ENCODE data around the gene TMEM116. TPM values are rescaled to one million over a fixed set of nuclear protein-coding genes. Genes with fewer than 3 reads are reported as not detected.

The TMEM116 gene
- total RNA-seq, 3 donors from 2014 or later, result 19.0 to 46.4 (median 29.8) TPM

DNA sequence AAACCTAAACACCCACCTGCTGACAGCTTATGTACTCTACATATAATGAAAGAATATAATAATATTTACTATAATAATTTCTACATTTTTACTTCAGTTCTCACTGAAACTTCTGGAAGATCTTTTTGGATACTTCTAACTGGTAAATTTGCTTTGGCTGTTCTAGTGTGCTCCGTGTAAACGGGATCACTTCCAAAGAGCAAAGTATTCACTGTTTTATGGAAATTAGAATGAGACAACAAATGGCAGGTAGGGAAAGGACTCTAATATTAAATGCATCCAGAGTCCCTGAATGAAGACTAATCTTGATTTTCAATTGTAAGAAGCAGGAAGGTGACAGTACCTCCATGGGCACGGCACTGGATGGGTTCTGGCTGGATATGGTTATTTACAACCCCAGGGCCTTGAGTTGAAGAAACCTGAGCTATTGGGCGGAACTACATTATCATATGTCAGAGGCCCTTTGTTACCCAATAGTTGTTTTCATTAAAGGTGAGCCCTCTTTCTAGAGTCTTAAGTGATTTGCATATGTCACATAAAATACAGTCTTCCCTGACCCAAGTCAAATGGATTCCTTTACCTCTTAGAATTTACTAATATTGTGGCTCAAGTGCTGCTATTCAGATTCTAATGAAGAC, 10.9 kb upstream of the TMEM116 start:
- H3K36me3 ChIP-seq, result peaks cover 7% of the 10 kb centered on the region
- intact Hi-C loops (cut with DNase I; ENCODE audit: low total_unique reads), result no loop called here

DNA sequence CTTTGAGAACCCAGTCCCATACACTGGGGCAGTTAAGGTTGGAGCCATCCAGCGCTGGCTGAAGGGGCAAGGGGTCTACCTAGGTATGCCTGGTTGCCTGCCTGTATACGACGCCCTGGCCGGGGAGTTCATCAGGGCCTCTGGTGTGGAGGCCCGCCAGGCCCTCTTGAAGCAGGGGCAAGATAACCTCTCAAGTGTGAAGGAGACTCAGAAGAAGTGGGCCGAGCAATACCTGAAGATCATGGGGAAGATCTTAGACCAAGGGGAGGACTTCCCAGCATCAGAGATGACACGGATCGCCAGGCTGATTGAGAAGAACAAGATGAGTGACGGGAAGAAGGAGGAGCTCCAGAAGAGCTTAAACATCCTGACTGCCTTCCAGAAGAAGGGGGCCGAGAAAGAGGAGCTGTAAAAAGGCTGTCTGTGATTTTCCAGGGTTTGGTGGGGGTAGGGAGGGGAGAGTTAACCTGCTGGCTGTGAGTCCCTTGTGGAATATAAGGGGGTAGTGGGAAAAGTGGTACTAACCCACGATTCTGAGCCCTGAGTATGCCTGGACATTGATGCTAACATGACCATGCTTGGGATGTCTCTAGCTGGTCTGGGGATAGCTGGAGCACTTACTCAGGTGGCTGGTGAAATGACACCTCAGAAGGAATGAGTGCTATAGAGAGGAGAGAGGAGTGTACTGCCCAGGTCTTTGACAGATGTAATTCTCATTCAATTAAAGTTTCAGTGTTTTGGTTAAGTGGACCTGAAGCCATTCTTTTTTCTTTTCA, 9.5 kb upstream of the TMEM116 start:
- TF ChIP-seq, protein P1, sequence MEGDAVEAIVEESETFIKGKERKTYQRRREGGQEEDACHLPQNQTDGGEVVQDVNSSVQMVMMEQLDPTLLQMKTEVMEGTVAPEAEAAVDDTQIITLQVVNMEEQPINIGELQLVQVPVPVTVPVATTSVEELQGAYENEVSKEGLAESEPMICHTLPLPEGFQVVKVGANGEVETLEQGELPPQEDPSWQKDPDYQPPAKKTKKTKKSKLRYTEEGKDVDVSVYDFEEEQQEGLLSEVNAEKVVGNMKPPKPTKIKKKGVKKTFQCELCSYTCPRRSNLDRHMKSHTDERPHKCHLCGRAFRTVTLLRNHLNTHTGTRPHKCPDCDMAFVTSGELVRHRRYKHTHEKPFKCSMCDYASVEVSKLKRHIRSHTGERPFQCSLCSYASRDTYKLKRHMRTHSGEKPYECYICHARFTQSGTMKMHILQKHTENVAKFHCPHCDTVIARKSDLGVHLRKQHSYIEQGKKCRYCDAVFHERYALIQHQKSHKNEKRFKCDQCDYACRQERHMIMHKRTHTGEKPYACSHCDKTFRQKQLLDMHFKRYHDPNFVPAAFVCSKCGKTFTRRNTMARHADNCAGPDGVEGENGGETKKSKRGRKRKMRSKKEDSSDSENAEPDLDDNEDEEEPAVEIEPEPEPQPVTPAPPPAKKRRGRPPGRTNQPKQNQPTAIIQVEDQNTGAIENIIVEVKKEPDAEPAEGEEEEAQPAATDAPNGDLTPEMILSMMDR (IDR thresholded peaks at IDR 0.05), result no peak
- TF ChIP-seq POLR2A (IDR thresholded peaks at IDR 0.05) (no peak), POLR2AphosphoS5 (IDR thresholded peaks at IDR 0.05) (no peak)
- DNase-seq (ENCODE audit: low spot score in 2 of 2), result no peak
- peaks cover 7% of the 10 kb centered on the region for H3K36me3 ChIP-seq
- H3K27ac ChIP-seq, result no peak overlapping the region
- H3K4me1 ChIP-seq, result no peaks in the 10 kb centered on the region
- intact Hi-C loops (cut with DNase I; ENCODE audit: low total_unique reads), result no loop called here
- no peak overlapping the region for H3K4me3 ChIP-seq
- H3K27me3 ChIP-seq, result no peaks in the 10 kb centered on the region
- no peaks in the 10 kb centered on the region for H3K9me3 ChIP-seq

More for the DNA sequence above, 10.9 kb upstream of the TMEM116 start:
- no peak for TF ChIP-seq POLR2A (IDR thresholded peaks at IDR 0.05)
- no peak for TF ChIP-seq POLR2AphosphoS5 (IDR thresholded peaks at IDR 0.05)
- TF ChIP-seq, protein P1 (IDR thresholded peaks at IDR 0.05), result no peak
- no peaks in the 10 kb centered on the region for H3K4me1 ChIP-seq
- no peak overlapping the region for H3K27ac ChIP-seq
- no peaks in the 10 kb centered on the region for H3K27me3 ChIP-seq
- no peak overlapping the region for H3K4me3 ChIP-seq
- no peak for DNase-seq (ENCODE audit: low spot score in 2 of 2)
- no peaks in the 10 kb centered on the region for H3K9me3 ChIP-seq

DNA sequence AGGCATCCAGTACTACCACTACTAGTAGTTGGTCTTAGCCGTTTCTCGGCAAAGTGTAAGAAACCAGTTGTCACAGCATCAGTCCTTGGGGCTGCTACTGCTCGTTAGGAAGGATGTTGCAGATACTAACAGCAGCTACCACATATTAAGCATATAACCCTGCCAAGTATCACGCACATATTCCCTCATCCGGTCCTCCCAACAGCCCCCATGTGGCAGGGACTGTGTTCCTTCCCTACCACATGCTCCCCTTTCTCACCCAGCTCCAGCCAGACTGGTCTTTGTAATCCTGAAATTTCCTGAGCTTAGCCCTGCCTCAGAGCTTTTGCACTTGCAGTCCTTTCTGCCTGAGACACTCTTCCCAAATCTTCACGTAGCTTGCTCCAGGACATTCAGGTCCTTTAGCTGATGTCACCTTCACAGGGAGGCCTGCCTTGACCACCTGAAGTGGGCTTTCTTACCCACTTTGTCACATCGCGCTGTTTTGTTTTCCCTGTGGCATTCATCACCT, 8.0 kb upstream of the TMEM116 start:
- Histone ChIP-seq H3K4me1 (no peaks in the 10 kb centered on the region), H3K27me3 (no peaks in the 10 kb centered on the region), H3K9me3 (no peaks in the 10 kb centered on the region), H3K36me3 (peaks cover 7% of the 10 kb centered on the region), H3K27ac (no peak overlapping the region), H3K4me3 (no peak overlapping the region)
- intact Hi-C loops (cut with DNase I; ENCODE audit: low total_unique reads), result no loop called here
- no peak for DNase-seq (ENCODE audit: low spot score in 2 of 2)
- TF ChIP-seq, protein P1 (IDR thresholded peaks at IDR 0.05), result no peak
- TF ChIP-seq POLR2A (IDR thresholded peaks at IDR 0.05), result no peak
- TF ChIP-seq POLR2AphosphoS5 (IDR thresholded peaks at IDR 0.05), result no peak

DNA sequence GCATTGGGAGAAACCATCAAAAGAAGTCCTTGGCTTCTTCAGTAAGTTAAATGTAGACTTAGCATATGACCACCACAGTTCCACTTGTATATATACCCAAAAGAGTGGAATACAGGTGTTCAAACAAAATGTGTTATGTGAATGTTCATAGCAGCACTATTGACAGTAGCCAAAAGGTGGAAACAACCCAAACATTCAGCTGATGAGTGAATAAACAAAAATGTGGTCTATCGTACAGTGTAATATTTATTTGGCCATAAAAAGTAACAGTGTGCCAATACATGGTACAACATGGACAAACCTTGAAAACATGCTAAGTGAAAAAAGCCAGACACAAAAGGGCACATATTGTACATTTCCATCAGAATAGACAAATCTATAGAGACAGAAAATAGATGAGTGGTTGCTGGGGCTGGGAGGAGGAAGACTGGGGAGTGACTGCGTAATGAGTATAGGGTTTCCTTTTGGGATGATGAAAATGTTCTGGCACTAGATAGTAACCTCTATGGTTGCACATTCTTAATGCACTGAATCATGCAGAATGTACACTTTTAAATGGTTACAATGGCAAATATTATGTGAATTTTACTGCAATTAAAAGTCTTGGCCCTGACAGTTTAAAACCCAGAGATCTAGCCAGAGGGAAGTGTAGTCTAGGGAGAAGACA, 5.7 kb upstream of the TMEM116 start:
- no peak for DNase-seq (ENCODE audit: low spot score in 2 of 2)
- no peaks in the 10 kb centered on the region for H3K27me3 ChIP-seq
- no peak overlapping the region for H3K27ac ChIP-seq
- TF ChIP-seq POLR2AphosphoS5 (IDR thresholded peaks at IDR 0.05), result no peak
- no peak for TF ChIP-seq POLR2A (IDR thresholded peaks at IDR 0.05)
- TF ChIP-seq, protein P1 (IDR thresholded peaks at IDR 0.05), result no peak
- peaks cover 0 to 6% of the 10 kb centered on the region in 2 donors for H3K4me1 ChIP-seq
- no peak overlapping the region for H3K4me3 ChIP-seq
- H3K36me3 ChIP-seq, result peaks cover 7% of the 10 kb centered on the region
- intact Hi-C loops (cut with DNase I; ENCODE audit: low total_unique reads), result no loop called here
- no peaks in the 10 kb centered on the region for H3K9me3 ChIP-seq

All from breast epithelium (tissue), 4 donors.